Gastrocnemius medialis (tissue), 4 donors: ENCODE data around the gene SP1.

Experiments used
- POLR2A ChIP-seq, 2 donors: fragments of 450-650 bp; IDR thresholded peaks; one replicate each; pipeline ENCODE4 v1.6.1; 2017; ENCODE audit warnings: antibody characterized with exemption in 2 of 2, mild to moderate bottlenecking in 2 of 2, moderate library complexity in 2 of 2
- TF ChIP-seq, protein P1 (sequence below), 5 experiments: fragments of 450-650 bp in 3 of 5; fragments of 200-600 bp in 2 of 5; sonication (generic) in 2 of 5; IDR thresholded peaks in 4 of 5; conservative IDR thresholded peaks in 1 of 5; 1 replicate in 4 of 5; 2 replicates in 1 of 5; pipeline ENCODE4 v1.5.1; 2016 to 2019; ENCODE audit warnings: antibody characterized with exemption in 5 of 5, mild to moderate bottlenecking in 3 of 5, moderate library complexity in 3 of 5

GRCh38 chr12:53355121-53355520, 24.9 kb upstream of the SP1 start:
- TF ChIP-seq, protein P1, sequence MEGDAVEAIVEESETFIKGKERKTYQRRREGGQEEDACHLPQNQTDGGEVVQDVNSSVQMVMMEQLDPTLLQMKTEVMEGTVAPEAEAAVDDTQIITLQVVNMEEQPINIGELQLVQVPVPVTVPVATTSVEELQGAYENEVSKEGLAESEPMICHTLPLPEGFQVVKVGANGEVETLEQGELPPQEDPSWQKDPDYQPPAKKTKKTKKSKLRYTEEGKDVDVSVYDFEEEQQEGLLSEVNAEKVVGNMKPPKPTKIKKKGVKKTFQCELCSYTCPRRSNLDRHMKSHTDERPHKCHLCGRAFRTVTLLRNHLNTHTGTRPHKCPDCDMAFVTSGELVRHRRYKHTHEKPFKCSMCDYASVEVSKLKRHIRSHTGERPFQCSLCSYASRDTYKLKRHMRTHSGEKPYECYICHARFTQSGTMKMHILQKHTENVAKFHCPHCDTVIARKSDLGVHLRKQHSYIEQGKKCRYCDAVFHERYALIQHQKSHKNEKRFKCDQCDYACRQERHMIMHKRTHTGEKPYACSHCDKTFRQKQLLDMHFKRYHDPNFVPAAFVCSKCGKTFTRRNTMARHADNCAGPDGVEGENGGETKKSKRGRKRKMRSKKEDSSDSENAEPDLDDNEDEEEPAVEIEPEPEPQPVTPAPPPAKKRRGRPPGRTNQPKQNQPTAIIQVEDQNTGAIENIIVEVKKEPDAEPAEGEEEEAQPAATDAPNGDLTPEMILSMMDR (IDR thresholded peaks at IDR 0.05 in 4 of 5, conservative IDR thresholded peaks at IDR 0.05 in 1 of 5) = no peak
- no peak for TF ChIP-seq POLR2A (IDR thresholded peaks at IDR 0.05)
